Thoracic aorta (tissue), 2 donors: ENCODE data around the gene ARID3B. TPM values are rescaled to one million over a fixed set of nuclear protein-coding genes. Genes with fewer than 3 reads are reported as not detected.
"Not testable (repeated sequence)": the region's sequence is repeated elsewhere in the genome, so short reads cannot be mapped to it uniquely, and the experiment has no call there.

Experiments used
- ATAC-seq: fragments of 150-250 bp; one replicate; pipeline ENCODE4 v1.8.0; 2017; ENCODE audit warnings: low read depth; ENCODE audit not compliant: insufficient number of reproducible peaks, low FRiP score
- DNase-seq: peaks from one replicate; pipeline ENCODE4 v3.0.0-alpha.2; 2020; ENCODE audit warnings: low spot score
- H3K27ac ChIP-seq, 2 donors: fragments of 200-600 bp; sonication (generic); 1 replicate in 1 of 2; 2 replicates in 1 of 2; pipeline ENCODE4 v1.5.1; 2016; ENCODE audit warnings: mild to moderate bottlenecking in 2 of 2, moderate library complexity in 2 of 2
- H3K27me3 ChIP-seq: fragments of 200-600 bp; sonication (generic); replicated peaks from 2 replicates; pipeline ENCODE4 v1.6.0; 2016; ENCODE audit warnings: mild to moderate bottlenecking; ENCODE audit not compliant: insufficient read depth
- H3K36me3 ChIP-seq: fragments of 200-600 bp; sonication (generic); one replicate; pipeline ENCODE4 v1.5.1; 2016
- H3K4me1 ChIP-seq, 2 donors: fragments of 200-600 bp; sonication (generic); 1 replicate in 1 of 2; 2 replicates in 1 of 2; pipeline versions ENCODE4 v1.5.1 to v1.6.0; 2016; ENCODE audit warnings: low read depth in 2 of 2, mild to moderate bottlenecking in 1 of 2; ENCODE audit not compliant: control insufficient read depth in 1 of 2
- H3K4me3 ChIP-seq: fragments of 200-600 bp; sonication (generic); 2 replicates; pipeline ENCODE4 v1.5.1; 2016; ENCODE audit warnings: mild to moderate bottlenecking
- H3K9me3 ChIP-seq: fragments of 200-600 bp; sonication (generic); 2 replicates; pipeline ENCODE4 v1.5.1; 2016
- CTCF ChIP-seq: fragments of 200-600 bp; sonication (generic); IDR thresholded peaks from one replicate; pipeline ENCODE4 v1.5.1; 2019; ENCODE audit warnings: antibody characterized with exemption
- total RNA-seq, 2 donors: library from RNA; depleted of rRNA; stranded (reverse); fragments of >200 nt; gene quantifications; one replicate each; pipeline versions ENCODE4 v1.1.0 to v1.2.3, GENCODE V29; 2016

The ARID3B gene
- total RNA-seq, 2 donors from 2014 or later: 8.9 to 15.0 TPM

DNA sequence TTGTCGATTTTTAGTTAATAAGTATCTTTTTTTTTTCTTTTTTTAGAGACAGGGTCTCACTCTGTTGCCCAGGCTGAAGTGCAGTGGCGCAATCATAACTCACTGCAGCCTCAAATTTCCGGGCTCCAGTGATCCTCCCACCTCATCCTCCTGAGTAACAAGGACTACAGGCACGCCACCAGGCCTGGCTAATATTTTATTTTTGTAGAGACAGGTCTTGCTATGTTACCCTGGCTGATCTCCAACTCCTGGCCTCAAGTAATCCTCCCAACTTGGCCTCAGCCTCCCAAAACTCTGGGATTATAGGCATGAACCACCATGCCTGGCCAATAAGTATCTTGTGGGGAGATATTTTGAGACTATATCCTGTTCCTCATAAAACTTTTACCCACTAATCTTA, 29.4 kb upstream of the ARID3B start:
- Histone ChIP-seq H3K4me3 (no peak overlapping the region), H3K27ac (peak overlapping the region in 1 of 2 donors; percentile 17), H3K36me3 (no peaks in the 10 kb centered on the region), H3K27me3 (no peaks in the 10 kb centered on the region), H3K9me3 (no peaks in the 10 kb centered on the region), H3K4me1 (no peaks in the 10 kb centered on the region)
- DNase-seq (no peak), ATAC-seq (no peak)
- TF ChIP-seq CTCF: no peak

DNA sequence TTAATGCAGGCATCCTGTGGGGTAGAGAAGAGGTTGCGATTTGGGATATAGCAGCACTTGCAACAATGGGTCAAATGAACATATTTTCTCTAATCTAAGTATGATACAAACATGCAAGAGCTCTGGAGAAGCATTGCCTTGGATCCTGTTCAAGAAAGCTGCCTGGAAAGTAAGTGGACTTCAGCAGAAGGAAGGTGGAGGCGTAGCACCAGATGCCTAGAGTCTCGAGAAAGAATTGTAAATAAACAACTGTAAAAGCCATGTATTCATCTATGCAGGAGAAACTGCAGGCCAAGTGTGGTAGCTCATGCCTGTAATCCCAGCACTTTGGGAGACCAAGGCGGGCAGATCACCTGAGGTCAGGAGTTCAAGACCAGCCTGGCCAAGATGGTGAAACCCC, 27.0 kb upstream of the ARID3B start:
- H3K36me3 ChIP-seq, H3K4me1 ChIP-seq, H3K4me3 ChIP-seq, H3K27ac ChIP-seq, H3K27me3 ChIP-seq, DNase-seq, ATAC-seq, H3K9me3 ChIP-seq: not testable (repeated sequence)

DNA sequence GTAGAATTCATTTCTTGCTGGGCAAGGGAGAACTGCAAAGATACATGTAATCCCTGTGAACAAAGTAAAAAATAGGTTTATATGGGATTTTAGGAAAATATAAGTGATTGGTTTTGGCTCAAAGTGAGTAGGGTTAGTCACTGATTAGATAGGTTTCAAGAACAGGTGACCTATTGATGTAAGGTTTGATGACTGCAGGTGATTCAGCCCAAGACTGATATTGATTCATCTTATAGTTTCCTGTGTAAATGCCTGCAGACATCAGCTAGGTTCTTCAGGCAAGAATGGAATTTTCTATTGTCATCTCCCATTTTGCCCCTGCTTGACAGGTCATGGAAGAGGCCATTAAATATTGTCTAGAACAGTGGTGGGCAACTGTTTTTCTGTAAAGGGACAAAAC, 23.9 kb upstream of the ARID3B start:
- H3K36me3 ChIP-seq: no peaks in the 10 kb centered on the region
- ATAC-seq: no peak

GRCh38 chr15:74519311-74519710, 21.7 kb upstream of the ARID3B start:
- Histone ChIP-seq H3K4me3 (no peak overlapping the region), H3K27me3 (no peaks in the 10 kb centered on the region), H3K27ac (no peak overlapping the region), H3K4me1 (no peaks in the 10 kb centered on the region), H3K36me3 (no peaks in the 10 kb centered on the region), H3K9me3 (no peaks in the 10 kb centered on the region)
- no peak for DNase-seq
- no peak for TF ChIP-seq CTCF
- ATAC-seq: no peak

More for the DNA sequence above, 23.9 kb upstream of the ARID3B start:
- no peak for TF ChIP-seq CTCF
- Histone ChIP-seq H3K27me3 (no peaks in the 10 kb centered on the region), H3K9me3 (no peaks in the 10 kb centered on the region), H3K27ac (no peak overlapping the region), H3K4me3 (no peak overlapping the region), H3K4me1 (no peaks in the 10 kb centered on the region)
- no peak for DNase-seq

DNA sequence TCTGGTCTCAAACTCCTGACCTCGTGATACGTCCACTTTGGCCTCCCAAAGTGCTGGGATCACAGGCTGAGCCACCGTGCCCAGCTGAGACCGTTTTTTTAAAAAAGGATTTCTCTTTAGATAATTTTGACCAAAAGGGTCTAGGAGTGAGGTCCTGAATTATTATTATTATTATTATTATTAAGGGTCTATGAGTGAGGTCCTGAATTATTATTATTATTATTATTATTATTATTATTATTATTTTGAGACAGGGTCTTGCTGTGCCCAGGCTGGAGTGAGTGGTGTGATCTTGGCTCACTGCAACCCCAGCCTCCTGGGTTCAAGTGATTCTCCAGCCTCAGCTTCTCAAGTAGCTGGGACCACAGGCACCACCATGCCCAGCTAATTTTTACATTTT, 20.6 kb upstream of the ARID3B start:
- DNase-seq: no peak
- no peak for ATAC-seq
- no peaks in the 10 kb centered on the region for H3K9me3 ChIP-seq
- TF ChIP-seq CTCF: no peak
- no peaks in the 10 kb centered on the region for H3K27me3 ChIP-seq
- no peaks in the 10 kb centered on the region for H3K36me3 ChIP-seq
- H3K4me1 ChIP-seq: no peaks in the 10 kb centered on the region
- no peak overlapping the region for H3K4me3 ChIP-seq
- H3K27ac ChIP-seq: no peak overlapping the region

DNA sequence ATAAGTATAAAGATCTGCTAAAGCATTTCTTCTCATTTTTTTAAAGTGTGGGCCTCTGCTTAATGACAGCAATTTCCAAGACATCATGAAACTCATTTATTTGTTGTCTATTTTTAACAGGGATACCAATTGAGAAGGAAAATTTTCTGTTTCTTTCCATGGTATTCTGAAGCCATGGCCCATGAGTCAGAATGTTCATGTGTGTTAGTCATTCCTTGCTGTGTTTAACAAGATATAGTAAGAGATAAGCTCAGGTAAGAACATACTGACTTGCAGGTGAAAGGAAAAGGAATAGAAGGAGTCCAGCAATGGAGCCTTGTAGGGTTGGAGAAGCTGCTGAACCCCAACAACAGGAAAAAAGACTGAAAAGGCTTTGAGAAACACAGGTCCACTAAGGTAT, 17.0 kb upstream of the ARID3B start:
- Histone ChIP-seq H3K27ac (no peak overlapping the region), H3K27me3 (no peaks in the 10 kb centered on the region), H3K4me3 (no peak overlapping the region), H3K4me1 (no peaks in the 10 kb centered on the region), H3K9me3 (no peaks in the 10 kb centered on the region), H3K36me3 (no peaks in the 10 kb centered on the region)
- ATAC-seq: no peak
- no peak for DNase-seq
- no peak for TF ChIP-seq CTCF
